ENCODE measurements around the gene RIC1.
"Not testable (repeated sequence)": the region's sequence is repeated elsewhere in the genome, so short reads cannot be mapped to it uniquely, and the experiment has no call there.

Gene RIC1

DNA sequence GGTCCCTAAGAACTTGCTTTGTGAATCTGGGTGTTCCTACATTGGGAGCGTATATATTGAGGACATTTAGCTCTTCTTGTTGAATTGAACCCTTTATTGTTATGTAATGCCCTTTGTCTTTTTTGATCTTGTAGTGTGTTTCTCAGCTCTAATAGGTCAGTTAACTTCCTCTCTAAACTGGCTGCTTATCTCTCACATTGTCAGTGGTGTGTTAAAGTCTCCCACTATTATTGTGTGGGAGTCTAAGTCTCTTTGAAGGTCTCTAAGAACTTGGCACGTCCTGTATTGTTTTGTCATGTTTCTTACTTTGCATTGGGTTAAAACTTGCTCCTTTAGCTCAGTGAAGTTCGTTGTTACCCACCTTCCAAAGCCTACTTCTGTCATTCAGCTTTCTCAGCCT is 36.2 kb downstream of the RIC1 start:
- Histone ChIP-seq H3K27ac (no peak overlapping the region), H3K36me3 (ENCODE audit: insufficient read depth, low read length) (peaks cover 30% of the 10 kb centered on the region)

DNA sequence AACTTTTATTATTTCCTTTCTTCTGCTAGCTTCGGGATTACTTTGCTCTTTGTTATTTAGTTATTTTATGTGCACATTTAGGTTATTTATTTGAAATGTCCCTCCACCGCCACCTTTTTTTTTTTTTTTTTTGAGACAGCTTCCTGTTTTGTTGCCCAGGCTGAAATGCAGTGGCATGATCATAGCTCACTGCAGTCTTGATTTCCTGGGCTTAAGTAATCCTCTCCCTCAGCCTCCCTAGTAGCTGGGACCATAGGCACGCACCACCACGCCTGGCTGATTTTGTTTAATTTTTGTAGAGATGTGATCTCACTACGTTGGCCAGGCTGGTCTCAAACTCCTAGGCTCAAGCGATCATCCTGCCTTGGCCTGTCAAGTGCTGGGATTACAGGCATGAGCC is 38.5 kb downstream of the RIC1 start:
- Histone ChIP-seq H3K36me3 (ENCODE audit: insufficient read depth, low read length) (peaks cover 26% of the 10 kb centered on the region; the same call in 1 of the 2 replicates), H3K4me3 (no peak overlapping the region), H3K27ac (no peak overlapping the region), H3K9me3 (ENCODE audit: low read depth, low read length) (0 out of 2 replicates have a peak, but pooled peaks cover 4% of the 10 kb centered on the region), H3K9ac (ENCODE audit: insufficient read length) (no peak overlapping the region)
- no peak for TF ChIP-seq POLR2AphosphoS5 (IDR thresholded peaks at IDR 0.05; ENCODE audit: borderline replicate concordance, low read depth, low read length)
- TF ChIP-seq FOXP2 (optimal IDR thresholded peaks at IDR 0.05; ENCODE audit: control extremely low read depth, extremely low read length, insufficient read depth): no peak
- no peak for TF ChIP-seq EZH2 (IDR thresholded peaks at IDR 0.05)
- DNase-seq (ENCODE audit: low read depth, low spot score): no peak

More for the DNA sequence above, 36.2 kb downstream of the RIC1 start:
- 0 out of 2 replicates have a peak, but pooled peaks cover 4% of the 10 kb centered on the region for H3K9me3 ChIP-seq (ENCODE audit: low read depth, low read length)
- no peak for DNase-seq (ENCODE audit: low read depth, low spot score)
- no peak overlapping the region for H3K9ac ChIP-seq (ENCODE audit: insufficient read length)
- TF ChIP-seq EZH2 (IDR thresholded peaks at IDR 0.05) (no peak), POLR2AphosphoS5 (IDR thresholded peaks at IDR 0.05; ENCODE audit: borderline replicate concordance, low read depth, low read length) (no peak), FOXP2 (optimal IDR thresholded peaks at IDR 0.05; ENCODE audit: control extremely low read depth, extremely low read length, insufficient read depth) (no peak)
- H3K4me3 ChIP-seq: no peak overlapping the region

DNA sequence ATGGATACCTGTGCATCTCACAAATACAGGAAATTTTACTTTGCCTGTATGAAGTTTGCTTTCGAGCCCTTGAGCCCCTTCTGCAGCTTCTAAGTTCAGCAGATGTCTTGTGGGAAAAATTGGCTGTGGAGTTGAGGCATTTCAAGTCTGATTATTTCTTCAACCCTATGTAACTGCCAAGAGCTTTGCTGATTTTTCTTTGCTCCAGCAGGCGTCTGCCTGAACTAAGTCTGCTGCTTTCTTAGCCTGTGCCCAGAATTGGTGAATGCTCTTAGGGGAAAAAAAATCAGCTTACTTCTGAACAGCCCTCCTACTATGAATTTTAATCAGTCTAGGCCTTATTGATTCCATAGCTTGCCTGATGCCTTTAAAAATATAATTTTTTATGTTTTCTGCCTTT is 41.2 kb downstream of the RIC1 start:
- H3K9ac ChIP-seq (ENCODE audit: insufficient read length): no peak overlapping the region
- H3K4me3 ChIP-seq: no peak overlapping the region
- no peak for DNase-seq (ENCODE audit: low read depth, low spot score)
- no peaks in the 10 kb centered on the region for H3K9me3 ChIP-seq (ENCODE audit: low read depth, low read length)
- no peak overlapping the region for H3K27ac ChIP-seq
- TF ChIP-seq EZH2 (IDR thresholded peaks at IDR 0.05) (no peak), FOXP2 (optimal IDR thresholded peaks at IDR 0.05; ENCODE audit: control extremely low read depth, extremely low read length, insufficient read depth) (no peak), POLR2AphosphoS5 (IDR thresholded peaks at IDR 0.05; ENCODE audit: borderline replicate concordance, low read depth, low read length) (no peak)
- peaks cover 26% of the 10 kb centered on the region; the same call in 1 of the 2 replicates for H3K36me3 ChIP-seq (ENCODE audit: insufficient read depth, low read length)

DNA sequence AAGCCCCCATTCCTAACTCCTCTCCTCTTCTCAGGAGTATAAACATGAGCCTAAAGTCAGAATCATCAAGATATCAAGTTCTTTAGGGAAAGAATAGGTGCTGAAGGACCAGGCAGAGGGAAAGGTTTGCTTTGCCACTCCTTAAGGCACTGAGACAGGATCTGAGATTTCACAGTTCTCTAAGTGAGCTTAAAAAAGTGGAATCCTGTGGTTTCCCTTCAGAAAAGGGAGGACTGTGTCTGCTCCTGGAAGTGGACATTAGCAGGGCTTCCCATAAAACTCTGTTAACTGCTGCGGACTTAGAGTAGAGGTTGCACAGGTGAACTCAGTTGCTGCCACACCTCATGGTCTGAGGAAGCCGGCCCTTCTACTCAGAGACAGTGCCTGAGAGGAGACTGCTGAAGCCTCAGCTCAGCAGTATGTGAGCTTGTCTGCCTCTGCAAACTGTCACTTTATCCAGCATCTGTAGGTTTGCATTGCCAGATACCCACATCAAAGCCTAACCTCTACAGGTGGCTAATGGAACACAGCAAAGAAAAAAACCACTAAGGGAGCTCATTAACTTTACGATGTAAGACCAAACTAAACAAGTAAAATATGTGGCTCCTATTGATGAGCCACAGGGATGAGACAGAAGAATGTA is 42.9 kb downstream of the RIC1 start:
- no peak overlapping the region for H3K27ac ChIP-seq
- H3K4me3 ChIP-seq: no peak overlapping the region
- TF ChIP-seq POLR2AphosphoS5 (IDR thresholded peaks at IDR 0.05; ENCODE audit: borderline replicate concordance, low read depth, low read length) (no peak), EZH2 (IDR thresholded peaks at IDR 0.05) (no peak), FOXP2 (optimal IDR thresholded peaks at IDR 0.05; ENCODE audit: control extremely low read depth, extremely low read length, insufficient read depth) (no peak)
- H3K9ac ChIP-seq (ENCODE audit: insufficient read length): no peak overlapping the region
- no peak for DNase-seq (ENCODE audit: low read depth, low spot score)
- H3K9me3 ChIP-seq (ENCODE audit: low read depth, low read length): no peaks in the 10 kb centered on the region
- peaks cover 10% of the 10 kb centered on the region; the same call in 1 of the 2 replicates for H3K36me3 ChIP-seq (ENCODE audit: insufficient read depth, low read length)

DNA sequence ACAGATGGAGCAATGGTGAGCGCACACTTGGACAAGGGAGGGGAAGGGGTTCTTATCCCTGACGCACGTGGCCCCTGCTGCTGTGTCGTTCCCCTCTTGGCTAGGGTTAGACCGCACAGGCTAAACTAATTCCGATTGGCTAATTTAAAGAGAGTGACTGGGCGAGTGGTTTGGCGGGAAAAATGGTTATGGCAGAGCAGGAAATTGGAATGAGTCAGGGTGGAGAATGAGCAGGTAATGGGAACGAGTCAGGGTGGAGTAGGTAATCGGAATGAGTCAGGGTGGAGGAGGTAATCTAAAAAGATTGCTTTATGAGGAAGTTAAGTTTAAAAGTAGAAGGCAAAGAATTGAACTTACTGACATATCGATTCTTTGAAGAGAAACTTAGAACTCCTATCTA is 46.1 kb downstream of the RIC1 start:
- H3K36me3 ChIP-seq (ENCODE audit: insufficient read depth, low read length); H3K27ac ChIP-seq; DNase-seq (ENCODE audit: low read depth, low spot score); H3K9me3 ChIP-seq (ENCODE audit: low read depth, low read length); H3K9ac ChIP-seq (ENCODE audit: insufficient read length); H3K4me3 ChIP-seq: not testable (repeated sequence)

GRCh38 chr9:5683591-5683990 is 54.7 kb downstream of the RIC1 start:
- not testable (repeated sequence) for H3K36me3 ChIP-seq (ENCODE audit: insufficient read depth, low read length); H3K9ac ChIP-seq (ENCODE audit: insufficient read length); DNase-seq (ENCODE audit: low read depth, low spot score); H3K27ac ChIP-seq; H3K4me3 ChIP-seq; H3K9me3 ChIP-seq (ENCODE audit: low read depth, low read length)

- Histone ChIP-seq H3K36me3 (ENCODE audit: insufficient read depth, low read length) (0 out of 2 replicates have a peak, but pooled peaks cover 6% of the 10 kb centered on the region), H3K27ac (no peak overlapping the region), H3K9ac (ENCODE audit: insufficient read length) (no peak overlapping the region), H3K4me3 (no peak overlapping the region), H3K9me3 (ENCODE audit: low read depth, low read length) (peaks cover 3% of the 10 kb centered on the region; the same call in 1 of the 2 replicates)
- TF ChIP-seq EZH2 (IDR thresholded peaks at IDR 0.05) (no peak), FOXP2 (optimal IDR thresholded peaks at IDR 0.05; ENCODE audit: control extremely low read depth, extremely low read length, insufficient read depth) (no peak), POLR2AphosphoS5 (IDR thresholded peaks at IDR 0.05; ENCODE audit: borderline replicate concordance, low read depth, low read length) (no peak)
- DNase-seq (ENCODE audit: low read depth, low spot score): no peak
Observed at GRCh38 chr9:5684101-5684500, 55.2 kb downstream of the RIC1 start.

GRCh38 chr9:5688109-5688508 is 59.2 kb downstream of the RIC1 start:
- DNase-seq (ENCODE audit: low read depth, low spot score): peak; percentile 6
- Histone ChIP-seq H3K27ac (peak overlapping the region; percentile 32; the same call in 1 of the 2 replicates), H3K4me3 (no peak overlapping the region), H3K9ac (ENCODE audit: insufficient read length) (no peak overlapping the region), H3K9me3 (ENCODE audit: low read depth, low read length) (peaks cover 3% of the 10 kb centered on the region; the same call in 1 of the 2 replicates), H3K36me3 (ENCODE audit: insufficient read depth, low read length) (0 out of 2 replicates have a peak, but pooled peaks cover 6% of the 10 kb centered on the region)
- TF ChIP-seq FOXP2 (optimal IDR thresholded peaks at IDR 0.05; ENCODE audit: control extremely low read depth, extremely low read length, insufficient read depth) (no peak), EZH2 (IDR thresholded peaks at IDR 0.05) (no peak), POLR2AphosphoS5 (IDR thresholded peaks at IDR 0.05; ENCODE audit: borderline replicate concordance, low read depth, low read length) (no peak)

DNA sequence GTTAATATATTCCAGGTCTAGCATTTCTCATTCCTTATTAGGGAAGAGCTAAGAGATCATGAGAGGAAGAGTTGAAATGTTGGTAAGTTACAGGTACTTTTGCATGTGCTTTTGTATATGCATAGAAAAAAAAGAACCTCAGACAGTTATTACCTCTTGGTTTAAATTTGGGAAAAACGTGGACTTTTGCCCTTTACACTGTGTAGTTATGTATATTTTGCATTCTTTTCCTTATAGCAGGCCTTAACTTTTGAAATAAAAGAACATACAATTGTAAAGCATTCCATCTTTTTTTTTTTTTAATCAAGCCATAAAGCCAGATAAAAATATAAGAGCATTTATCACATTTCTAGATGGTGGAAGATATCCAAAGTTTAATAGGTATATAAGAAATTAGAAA is 61.4 kb downstream of the RIC1 start:
- Histone ChIP-seq H3K4me3 (no peak overlapping the region), H3K9ac (ENCODE audit: insufficient read length) (no peak overlapping the region), H3K27ac (no peak overlapping the region), H3K9me3 (ENCODE audit: low read depth, low read length) (0 out of 2 replicates have a peak, but pooled peaks cover 3% of the 10 kb centered on the region), H3K36me3 (ENCODE audit: insufficient read depth, low read length) (0 out of 2 replicates have a peak, but pooled peaks cover 6% of the 10 kb centered on the region)
- TF ChIP-seq POLR2AphosphoS5 (IDR thresholded peaks at IDR 0.05; ENCODE audit: borderline replicate concordance, low read depth, low read length): no peak
- no peak for TF ChIP-seq FOXP2 (optimal IDR thresholded peaks at IDR 0.05; ENCODE audit: control extremely low read depth, extremely low read length, insufficient read depth)
- TF ChIP-seq EZH2 (IDR thresholded peaks at IDR 0.05): no peak
- DNase-seq (ENCODE audit: low read depth, low spot score): no peak
